ENCODE data around the gene COL5A2.

COL5A2 gene

GRCh38 chr2:189000221-189000620, 179.3 kb downstream of the COL5A2 start:
- DNase-seq = no peak

GRCh38 chr2:188997263-188997662, 182.3 kb downstream of the COL5A2 start:
- no peak for DNase-seq

GRCh38 chr2:188993247-188993646, 186.3 kb downstream of the COL5A2 start:
- DNase-seq = no peak

GRCh38 chr2:188986839-188987238, 192.7 kb downstream of the COL5A2 start:
- DNase-seq = no peak

GRCh38 chr2:188984680-188985079, 194.9 kb downstream of the COL5A2 start:
- DNase-seq = no peak

- no peak for DNase-seq
These were observed 195.5 kb downstream of the COL5A2 start for GRCh38 chr2:188984065-188984491.

- DNase-seq = no peak
These were observed 196.0 kb downstream of the COL5A2 start for GRCh38 chr2:188983427-188984064.
